CD4-positive, alpha-beta T cell treated with Interleukin-10 for 1 hour (primary cell): ENCODE results near the gene CNTNAP2.
"Not testable (repeated sequence)": the region's sequence is repeated elsewhere in the genome, so short reads cannot be mapped to it uniquely, and the experiment has no call there.

Experiments used
- DNase-seq: peaks from one replicate; pipeline ENCODE4 v3.0.0-alpha.2; 2020

Gene CNTNAP2

GRCh38 chr7:148296994-148297644 lies 2180.5 kb downstream of the CNTNAP2 start:
- DNase-seq = no peak

- DNase-seq = not testable (repeated sequence)
These were observed 2182.2 kb downstream of the CNTNAP2 start for GRCh38 chr7:148298768-148299167.

- DNase-seq = no peak
These were observed 2183.0 kb downstream of the CNTNAP2 start for GRCh38 chr7:148299350-148300276.

- DNase-seq = not testable (repeated sequence)
These were observed 2185.8 kb downstream of the CNTNAP2 start for GRCh38 chr7:148302436-148302835.

GRCh38 chr7:148303295-148304082 lies 2186.9 kb downstream of the CNTNAP2 start:
- DNase-seq = no peak

- DNase-seq = no peak
These were observed 2187.4 kb downstream of the CNTNAP2 start for GRCh38 chr7:148304083-148304335.

- DNase-seq = no peak
These were observed 2187.9 kb downstream of the CNTNAP2 start for GRCh38 chr7:148304456-148304855.

- DNase-seq = no peak
These were observed 2190.2 kb downstream of the CNTNAP2 start for GRCh38 chr7:148306759-148307158.

- no peak for DNase-seq
These were observed 2201.7 kb downstream of the CNTNAP2 start for GRCh38 chr7:148318102-148318811.

GRCh38 chr7:148318838-148319237 lies 2202.2 kb downstream of the CNTNAP2 start:
- no peak for DNase-seq

- DNase-seq = no peak
These were observed 2202.8 kb downstream of the CNTNAP2 start for GRCh38 chr7:148319316-148319808.

- DNase-seq = no peak
These were observed 2208.6 kb downstream of the CNTNAP2 start for GRCh38 chr7:148325208-148325607.

GRCh38 chr7:148327379-148327778 lies 2210.8 kb downstream of the CNTNAP2 start:
- DNase-seq = no peak

GRCh38 chr7:148328906-148329305 lies 2212.3 kb downstream of the CNTNAP2 start:
- DNase-seq = no peak

GRCh38 chr7:148330124-148330818 lies 2213.7 kb downstream of the CNTNAP2 start:
- no peak for DNase-seq

- DNase-seq = no peak
These were observed 2214.2 kb downstream of the CNTNAP2 start for GRCh38 chr7:148330822-148331221.

- DNase-seq = not testable (repeated sequence)
These were observed 2214.9 kb downstream of the CNTNAP2 start for GRCh38 chr7:148331456-148331855.

GRCh38 chr7:148332191-148333186 lies 2215.9 kb downstream of the CNTNAP2 start:
- DNase-seq = no peak

- no peak for DNase-seq
These were observed 2217.9 kb downstream of the CNTNAP2 start for GRCh38 chr7:148334441-148334956.

- DNase-seq = no peak
These were observed 2218.5 kb downstream of the CNTNAP2 start for GRCh38 chr7:148334959-148335577.
